Right hindlimb (tissue), 1 donor: Measurements from ENCODE around the gene SERPINB8.

Experiments used
- DNase-seq: peaks from one replicate; pipeline ENCODE4 v3.0.0-alpha.2; 2018

SERPINB8 gene

GRCh38 chr18:63965716-63966330 is 4.1 kb upstream of the SERPINB8 start:
- no peak for DNase-seq

- DNase-seq, result peak; percentile 48
Observed at GRCh38 chr18:63970809-63971205, 926 bp downstream of the SERPINB8 start.

- no peak for DNase-seq
Observed at GRCh38 chr18:63971320-63972001, 1.6 kb downstream of the SERPINB8 start.

- no peak for DNase-seq
Observed at GRCh38 chr18:63972002-63972376, 2.1 kb downstream of the SERPINB8 start.

GRCh38 chr18:63974991-63975390 is 5.1 kb downstream of the SERPINB8 start:
- DNase-seq, result no peak

- DNase-seq, result no peak
Observed at GRCh38 chr18:63975628-63976027, 5.7 kb downstream of the SERPINB8 start.

- DNase-seq, result no peak
Observed at GRCh38 chr18:63977040-63977439, 7.2 kb downstream of the SERPINB8 start.

GRCh38 chr18:63979409-63979920 is 9.6 kb downstream of the SERPINB8 start:
- peak; percentile 51 for DNase-seq

- DNase-seq, result no peak
Observed at GRCh38 chr18:63980027-63980426, 10.1 kb downstream of the SERPINB8 start.

- no peak for DNase-seq
Observed at GRCh38 chr18:63980896-63981460, 11.1 kb downstream of the SERPINB8 start.

GRCh38 chr18:63981719-63982118 is 11.8 kb downstream of the SERPINB8 start:
- no peak for DNase-seq

- no peak for DNase-seq
Observed at GRCh38 chr18:63982361-63982760, 12.5 kb downstream of the SERPINB8 start.

GRCh38 chr18:63986885-63987284 is 17.0 kb downstream of the SERPINB8 start:
- DNase-seq, result no peak

- DNase-seq, result no peak
Observed at GRCh38 chr18:63987743-63988142, 17.9 kb downstream of the SERPINB8 start.

- no peak for DNase-seq
Observed at GRCh38 chr18:63992751-63993150, 22.9 kb downstream of the SERPINB8 start.

- DNase-seq, result peak; percentile 31
Observed at GRCh38 chr18:63994783-63995399, 25.0 kb downstream of the SERPINB8 start.

GRCh38 chr18:63997041-63997440 is 27.2 kb downstream of the SERPINB8 start:
- no peak for DNase-seq

- no peak for DNase-seq
Observed at GRCh38 chr18:63997606-63998005, 27.7 kb downstream of the SERPINB8 start.

GRCh38 chr18:63999871-64000270 is 30.0 kb downstream of the SERPINB8 start:
- no peak for DNase-seq

GRCh38 chr18:64002581-64002980 is 32.7 kb downstream of the SERPINB8 start:
- no peak for DNase-seq

GRCh38 chr18:64009305-64009704 is 39.4 kb downstream of the SERPINB8 start:
- DNase-seq, result no peak

GRCh38 chr18:64011513-64011912 is 41.6 kb downstream of the SERPINB8 start:
- DNase-seq, result no peak

GRCh38 chr18:64017870-64018269 is 48.0 kb downstream of the SERPINB8 start:
- no peak for DNase-seq
